WTC11 (cell line): ENCODE data around the gene MON1A. TPM values are rescaled to one million over a fixed set of nuclear protein-coding genes. Genes with fewer than 3 reads are reported as not detected.

Source experiments
- ATAC-seq: fragments of 200-7000 bp; cut with Tn5 transposase; 2 replicates; pipeline ENCODE4 v1.10.0; 2021; ENCODE audit warnings: mild to moderate bottlenecking, moderate library complexity
- CTCF ChIA-PET: fragments of 300-600 bp; sonication (Branson Sonifier 250); formaldehyde crosslinking; loops from one replicate; lab custom pipeline; 2021; ENCODE audit warnings: antibody characterized with exemption; lab: Charles Lee
- POLR2A ChIA-PET: fragments of 350-600 bp; sonication (Branson Sonifier 250); formaldehyde crosslinking; loops from one replicate; lab custom pipeline; 2021; ENCODE audit warnings: antibody characterized with exemption; lab: Charles Lee
- DNase-seq: peaks from one replicate; pipeline ENCODE4 v3.0.0; 2021; ENCODE audit warnings: low spot score
- H3K27ac Mint-ChIP-seq: 2 replicates; pipeline ENCODE4 v1.8.0; 2021; ENCODE audit warnings: mixed read lengths
- H3K27me3 Mint-ChIP-seq: 2 replicates; pipeline ENCODE4 v1.8.0; 2021; ENCODE audit warnings: low read depth, mild to moderate bottlenecking, moderate library complexity, mixed read lengths
- H3K36me3 Mint-ChIP-seq: 2 replicates; pipeline ENCODE4 v1.8.0; 2021; ENCODE audit warnings: mixed read lengths
- H3K4me1 Mint-ChIP-seq: 2 replicates; pipeline ENCODE4 v1.8.0; 2022; ENCODE audit warnings: mixed read lengths
- H3K4me3 Mint-ChIP-seq: 2 replicates; pipeline ENCODE4 v1.8.0; 2021; ENCODE audit warnings: mild to moderate bottlenecking, moderate library complexity, mixed read lengths
- H3K9me3 Mint-ChIP-seq: 2 replicates; pipeline ENCODE4 v1.8.0; 2021; ENCODE audit warnings: mixed read lengths
- CREB1 ChIP-seq: sonication (generic); formaldehyde crosslinking; IDR thresholded peaks from 2 replicates; pipeline ENCODE4 v1.8.0; 2023; ENCODE audit warnings: mild to moderate bottlenecking, missing genetic modification reagents
- CREM ChIP-seq: sonication (generic); formaldehyde crosslinking; IDR thresholded peaks from 2 replicates; pipeline ENCODE4 v1.8.1; 2022; ENCODE audit warnings: mild to moderate bottlenecking, missing genetic modification reagents, moderate library complexity
- EMX1 ChIP-seq: fragments of 250-450 bp; sonication (Bioruptor Pico); IDR thresholded peaks from 2 replicates; pipeline ENCODE4 v1.8.0; 2021; ENCODE audit warnings: mild to moderate bottlenecking
- FOXK1 ChIP-seq: sonication (generic); formaldehyde crosslinking; IDR thresholded peaks from 2 replicates; pipeline ENCODE4 v1.8.0; 2022; ENCODE audit warnings: mild to moderate bottlenecking, moderate library complexity, missing genetic modification reagents
- GABPB1 ChIP-seq: sonication (generic); formaldehyde crosslinking; IDR thresholded peaks from 2 replicates; pipeline ENCODE4 v1.8.1; 2023; ENCODE audit warnings: mild to moderate bottlenecking, missing genetic modification reagents
- GTF2I ChIP-seq: fragments of 250-450 bp; sonication (Bioruptor Pico); conservative IDR thresholded peaks from 2 replicates; pipeline ENCODE4 v1.4.0; 2021; ENCODE audit warnings: mild to moderate bottlenecking
- KAT7 ChIP-seq: sonication (generic); formaldehyde crosslinking; IDR thresholded peaks from 2 replicates; pipeline ENCODE4 v1.8.1; 2023; ENCODE audit warnings: missing genetic modification reagents, mild to moderate bottlenecking, borderline replicate concordance
- MXD4 ChIP-seq: fragments of 250-450 bp; sonication (Bioruptor Pico); IDR thresholded peaks from 2 replicates; pipeline ENCODE4 v1.8.0; 2021; ENCODE audit warnings: mild to moderate bottlenecking, moderate library complexity, borderline replicate concordance
- NFATC4 ChIP-seq: fragments of 250-450 bp; sonication (Bioruptor Pico); IDR thresholded peaks from 2 replicates; pipeline ENCODE4 v1.9.0; 2021; ENCODE audit warnings: mild to moderate bottlenecking
- NR1H2 ChIP-seq: sonication (generic); formaldehyde crosslinking; IDR thresholded peaks from 2 replicates; pipeline ENCODE4 v1.9.0; 2021; ENCODE audit warnings: mild to moderate bottlenecking, moderate library complexity, missing genetic modification reagents
- NR3C1 ChIP-seq: sonication (generic); formaldehyde crosslinking; conservative IDR thresholded peaks from 2 replicates; pipeline ENCODE4 v1.8.1; 2023; ENCODE audit warnings: low read depth, mild to moderate bottlenecking, missing genetic modification reagents
- TCF7 ChIP-seq: sonication (generic); formaldehyde crosslinking; IDR thresholded peaks from 2 replicates; pipeline ENCODE4 v1.8.0; 2022; ENCODE audit warnings: mild to moderate bottlenecking, low read depth, missing genetic modification reagents, moderate library complexity
- USF1 ChIP-seq: sonication (generic); formaldehyde crosslinking; IDR thresholded peaks from 2 replicates; pipeline ENCODE4 v1.8.0; 2022; ENCODE audit warnings: mild to moderate bottlenecking, missing genetic modification reagents
- ZBTB21 ChIP-seq: sonication (generic); formaldehyde crosslinking; IDR thresholded peaks from 2 replicates; pipeline ENCODE4 v1.8.1; 2023; ENCODE audit warnings: mild to moderate bottlenecking, missing genetic modification reagents, borderline replicate concordance
- ZNF232 ChIP-seq: sonication (generic); formaldehyde crosslinking; IDR thresholded peaks from 2 replicates; pipeline ENCODE4 v1.8.0; 2022; ENCODE audit warnings: mild to moderate bottlenecking, missing genetic modification reagents
- ZNF671 ChIP-seq: fragments of 250-450 bp; sonication (Bioruptor Pico); IDR thresholded peaks from 2 replicates; pipeline ENCODE4 v1.8.0; 2021; ENCODE audit warnings: mild to moderate bottlenecking
- total RNA-seq: library from RNA; stranded (reverse); gene quantifications from 3 replicates; pipeline ENCODE4 v1.2.3, GENCODE V29; 2021
- TF ChIP-seq, protein P1 (sequence below): sonication (generic); formaldehyde crosslinking; IDR thresholded peaks from 2 replicates; pipeline ENCODE4 v1.8.1; 2022; ENCODE audit warnings: mild to moderate bottlenecking, missing genetic modification reagents, moderate library complexity, borderline replicate concordance
- TF ChIP-seq, protein P2 (sequence below): sonication (generic); formaldehyde crosslinking; IDR thresholded peaks from 2 replicates; pipeline ENCODE4 v1.8.0; 2022; ENCODE audit warnings: mild to moderate bottlenecking, missing genetic modification reagents
- TF ChIP-seq, protein P3 (sequence below): sonication (generic); formaldehyde crosslinking; IDR thresholded peaks from 2 replicates; pipeline ENCODE4 v1.8.1; 2022; ENCODE audit warnings: missing genetic modification reagents, borderline replicate concordance
- TF ChIP-seq, protein P4 (sequence below): fragments of 250-450 bp; sonication (Bioruptor Pico); IDR thresholded peaks from 2 replicates; pipeline ENCODE4 v2.1.2; 2022; ENCODE audit warnings: mild to moderate bottlenecking, moderate library complexity

MON1A gene
- total RNA-seq, 1 experiment from 2014 or later: 8.6 TPM

DNA sequence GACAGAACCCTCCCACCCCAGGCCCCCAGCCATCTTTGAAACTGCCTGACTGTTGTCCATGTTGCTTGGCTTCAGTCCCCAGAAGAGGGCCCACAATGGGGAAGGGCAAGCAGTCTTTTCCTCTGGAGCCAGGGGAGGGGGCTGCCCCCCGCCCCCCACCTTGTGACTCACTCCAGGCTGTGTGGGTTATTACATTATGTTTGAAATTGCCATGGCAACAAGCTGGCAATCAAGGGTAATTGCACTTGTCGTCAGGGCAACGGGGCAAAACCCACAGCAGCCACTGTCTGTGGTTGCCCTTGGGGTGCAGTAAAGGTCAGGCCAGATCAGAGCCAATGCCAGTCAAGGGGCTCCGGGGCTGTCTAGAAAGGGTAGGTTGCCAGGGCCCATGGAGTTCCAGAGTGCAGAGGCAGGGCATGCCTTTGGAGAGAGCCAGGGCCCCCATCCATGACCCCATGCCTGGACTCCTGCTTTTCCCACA is 56.8 kb downstream of the MON1A start (continued):
- TF ChIP-seq, protein P1, sequence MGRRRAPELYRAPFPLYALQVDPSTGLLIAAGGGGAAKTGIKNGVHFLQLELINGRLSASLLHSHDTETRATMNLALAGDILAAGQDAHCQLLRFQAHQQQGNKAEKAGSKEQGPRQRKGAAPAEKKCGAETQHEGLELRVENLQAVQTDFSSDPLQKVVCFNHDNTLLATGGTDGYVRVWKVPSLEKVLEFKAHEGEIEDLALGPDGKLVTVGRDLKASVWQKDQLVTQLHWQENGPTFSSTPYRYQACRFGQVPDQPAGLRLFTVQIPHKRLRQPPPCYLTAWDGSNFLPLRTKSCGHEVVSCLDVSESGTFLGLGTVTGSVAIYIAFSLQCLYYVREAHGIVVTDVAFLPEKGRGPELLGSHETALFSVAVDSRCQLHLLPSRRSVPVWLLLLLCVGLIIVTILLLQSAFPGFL (CRISPR knock-in tag): no peak
- TF ChIP-seq, protein P2, sequence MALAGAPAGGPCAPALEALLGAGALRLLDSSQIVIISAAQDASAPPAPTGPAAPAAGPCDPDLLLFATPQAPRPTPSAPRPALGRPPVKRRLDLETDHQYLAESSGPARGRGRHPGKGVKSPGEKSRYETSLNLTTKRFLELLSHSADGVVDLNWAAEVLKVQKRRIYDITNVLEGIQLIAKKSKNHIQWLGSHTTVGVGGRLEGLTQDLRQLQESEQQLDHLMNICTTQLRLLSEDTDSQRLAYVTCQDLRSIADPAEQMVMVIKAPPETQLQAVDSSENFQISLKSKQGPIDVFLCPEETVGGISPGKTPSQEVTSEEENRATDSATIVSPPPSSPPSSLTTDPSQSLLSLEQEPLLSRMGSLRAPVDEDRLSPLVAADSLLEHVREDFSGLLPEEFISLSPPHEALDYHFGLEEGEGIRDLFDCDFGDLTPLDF (CRISPR knock-in tag): no peak
- TF ChIP-seq GTF2I (CRISPR knock-in tag) (no peak), ZNF671 (CRISPR knock-in tag) (no peak), NR1H2 (CRISPR knock-in tag) (no peak), MXD4 (CRISPR knock-in tag) (no peak), NR3C1 (CRISPR knock-in tag) (no peak), CREB1 (CRISPR knock-in tag) (no peak), ZBTB21 (no peak), ZNF232 (CRISPR knock-in tag) (no peak), TCF7 (CRISPR knock-in tag) (no peak)
- TF ChIP-seq, protein P3, sequence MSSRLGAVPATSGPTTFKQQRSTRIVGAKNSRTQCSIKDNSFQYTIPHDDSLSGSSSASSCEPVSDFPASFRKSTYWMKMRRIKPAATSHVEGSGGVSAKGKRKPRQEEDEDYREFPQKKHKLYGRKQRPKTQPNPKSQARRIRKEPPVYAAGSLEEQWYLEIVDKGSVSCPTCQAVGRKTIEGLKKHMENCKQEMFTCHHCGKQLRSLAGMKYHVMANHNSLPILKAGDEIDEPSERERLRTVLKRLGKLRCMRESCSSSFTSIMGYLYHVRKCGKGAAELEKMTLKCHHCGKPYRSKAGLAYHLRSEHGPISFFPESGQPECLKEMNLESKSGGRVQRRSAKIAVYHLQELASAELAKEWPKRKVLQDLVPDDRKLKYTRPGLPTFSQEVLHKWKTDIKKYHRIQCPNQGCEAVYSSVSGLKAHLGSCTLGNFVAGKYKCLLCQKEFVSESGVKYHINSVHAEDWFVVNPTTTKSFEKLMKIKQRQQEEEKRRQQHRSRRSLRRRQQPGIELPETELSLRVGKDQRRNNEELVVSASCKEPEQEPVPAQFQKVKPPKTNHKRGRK (CRISPR knock-in tag): no peak
- TF ChIP-seq, protein P4, sequence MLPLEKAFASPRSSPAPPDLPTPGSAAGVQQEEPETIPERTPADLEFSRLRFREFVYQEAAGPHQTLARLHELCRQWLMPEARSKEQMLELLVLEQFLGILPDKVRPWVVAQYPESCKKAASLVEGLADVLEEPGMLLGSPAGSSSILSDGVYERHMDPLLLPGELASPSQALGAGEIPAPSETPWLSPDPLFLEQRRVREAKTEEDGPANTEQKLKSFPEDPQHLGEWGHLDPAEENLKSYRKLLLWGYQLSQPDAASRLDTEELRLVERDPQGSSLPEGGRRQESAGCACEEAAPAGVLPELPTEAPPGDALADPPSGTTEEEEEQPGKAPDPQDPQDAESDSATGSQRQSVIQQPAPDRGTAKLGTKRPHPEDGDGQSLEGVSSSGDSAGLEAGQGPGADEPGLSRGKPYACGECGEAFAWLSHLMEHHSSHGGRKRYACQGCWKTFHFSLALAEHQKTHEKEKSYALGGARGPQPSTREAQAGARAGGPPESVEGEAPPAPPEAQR: no peak
- TF ChIP-seq, all 79 proteins: peak for 0

GRCh38 chr3:49871531-49872153 is 58.0 kb downstream of the MON1A start:
- CTCF ChIA-PET: interaction anchor here (1.2 to 6.0 kb wide), 3 partner anchors 10 to 38 kb away, joined by 3 to 37 read pairs (median 3); no protein-coding TSS in a partner anchor
- H3K27me3 Mint-ChIP-seq: peaks cover 4% of the 10 kb centered on the region
- no peak overlapping the region for H3K4me3 Mint-ChIP-seq
- POLR2A ChIA-PET: no interaction called here
- no peaks in the 10 kb centered on the region for H3K36me3 Mint-ChIP-seq
- ATAC-seq: no peak
- TF ChIP-seq USF1 (no peak), FOXK1 (CRISPR knock-in tag) (no peak), EMX1 (no peak), CREM (CRISPR knock-in tag) (no peak), GABPB1 (CRISPR knock-in tag) (no peak), MXD4 (CRISPR knock-in tag) (no peak), NFATC4 (CRISPR knock-in tag) (no peak), KAT7 (no peak)
- TF ChIP-seq, protein P1 (CRISPR knock-in tag): no peak
- TF ChIP-seq, all 79 proteins: peak for 0
- peaks cover 21% of the 10 kb centered on the region for H3K4me1 Mint-ChIP-seq
- H3K9me3 Mint-ChIP-seq: no peaks in the 10 kb centered on the region
- H3K27ac Mint-ChIP-seq: no peak overlapping the region
- no peak for DNase-seq
